Mesenchymal stem cell (in vitro differentiated cells and primary cell): ENCODE results near the gene DOCK10.

Experiments used
- DNase-seq: peaks from one replicate; pipeline ENCODE4 v3.0.0-alpha.2; 2013
- H2AFZ ChIP-seq: one replicate; pipeline ENCODE4 v1.6.1; 2013; ENCODE audit warnings: low read depth, mild to moderate bottlenecking, control low read depth, inconsistent platforms, low read length, moderate library complexity
- H2AK5ac ChIP-seq: 2 replicates; pipeline ENCODE4 v1.6.1; 2013; ENCODE audit warnings: low read length, moderate library complexity, mild to moderate bottlenecking, inconsistent platforms; ENCODE audit not compliant: severe bottlenecking
- H2BK120ac ChIP-seq: one replicate; pipeline ENCODE4 v1.6.1; 2013; ENCODE audit warnings: low read depth, mild to moderate bottlenecking, inconsistent platforms, low read length, moderate library complexity
- H2BK12ac ChIP-seq, 2 experiments: one replicate each; pipeline ENCODE4 v1.6.1; 2013; ENCODE audit warnings: inconsistent platforms in 2 of 2, low read length in 2 of 2, mild to moderate bottlenecking in 2 of 2, moderate library complexity in 2 of 2, control low read depth in 1 of 2
- H2BK15ac ChIP-seq: one replicate; pipeline ENCODE4 v1.6.1; 2013; ENCODE audit warnings: mild to moderate bottlenecking, low read depth, inconsistent platforms; ENCODE audit not compliant: poor library complexity, severe bottlenecking
- H2BK5ac ChIP-seq: 2 replicates; pipeline ENCODE4 v1.6.1; 2013; ENCODE audit warnings: low read depth, mild to moderate bottlenecking, low read length, control low read depth, inconsistent platforms; ENCODE audit not compliant: poor library complexity, severe bottlenecking
- H3K14ac ChIP-seq, 2 experiments: one replicate each; pipeline ENCODE4 v1.6.1; 2013; ENCODE audit warnings: inconsistent platforms in 2 of 2, low read length in 2 of 2, control low read depth in 1 of 2, mild to moderate bottlenecking in 1 of 2, moderate library complexity in 1 of 2
- H3K18ac ChIP-seq, 2 experiments: one replicate each; pipeline ENCODE4 v1.6.1; 2013; ENCODE audit warnings: inconsistent platforms in 2 of 2, low read length in 2 of 2, control low read depth in 1 of 2, low read depth in 1 of 2, mild to moderate bottlenecking in 1 of 2
- H3K23ac ChIP-seq, 2 experiments: one replicate each; pipeline ENCODE4 v1.6.1; 2013; ENCODE audit warnings: inconsistent platforms in 2 of 2, low read length in 2 of 2, mild to moderate bottlenecking in 2 of 2, moderate library complexity in 2 of 2, control low read depth in 1 of 2
- H3K27ac ChIP-seq: 2 replicates; pipeline ENCODE4 v1.5.1; 2013; ENCODE audit warnings: mild to moderate bottlenecking, moderate library complexity, low read length, control low read depth, inconsistent platforms; ENCODE audit not compliant: poor library complexity, severe bottlenecking
- H3K27me3 ChIP-seq, 2 experiments: 2 replicates each; pipeline versions ENCODE4 v1.6.1 to v1.7.0; 2013; ENCODE audit warnings: low read length in 2 of 2, mild to moderate bottlenecking in 2 of 2, moderate library complexity in 2 of 2, control low read depth in 1 of 2, inconsistent platforms in 1 of 2; ENCODE audit not compliant: control insufficient read depth in 1 of 2, insufficient read depth in 1 of 2
- H3K36me3 ChIP-seq, 2 experiments: 2 replicates each; pipeline versions ENCODE4 v1.6.1 to v1.7.0; 2013; ENCODE audit warnings: low read length in 2 of 2, control low read depth in 1 of 2, inconsistent platforms in 1 of 2, low read depth in 1 of 2, mild to moderate bottlenecking in 1 of 2; ENCODE audit not compliant: insufficient read depth in 2 of 2, control insufficient read depth in 1 of 2
- H3K4ac ChIP-seq, 2 experiments: one replicate each; pipeline ENCODE4 v1.6.1; 2013; ENCODE audit warnings: inconsistent platforms in 2 of 2, low read length in 2 of 2, mild to moderate bottlenecking in 2 of 2, moderate library complexity in 2 of 2, control low read depth in 1 of 2, low read depth in 1 of 2
- H3K4me1 ChIP-seq: 2 replicates; pipeline ENCODE4 v1.6.1; 2013; ENCODE audit warnings: low read depth, low read length, control low read depth; ENCODE audit not compliant: control insufficient read depth, insufficient read depth
- H3K4me2 ChIP-seq: 2 replicates; pipeline ENCODE4 v1.6.1; 2013; ENCODE audit warnings: low read length, mild to moderate bottlenecking, inconsistent platforms; ENCODE audit not compliant: poor library complexity, severe bottlenecking
- H3K4me3 ChIP-seq, 2 experiments: 2 replicates each; pipeline versions ENCODE4 v1.5.1 to v1.7.0; 2013; ENCODE audit warnings: low read length in 2 of 2, mild to moderate bottlenecking in 2 of 2, control low read depth in 1 of 2, low read depth in 1 of 2; ENCODE audit not compliant: insufficient read depth in 1 of 2
- H3K79me1 ChIP-seq: replicated peaks from 2 replicates; pipeline ENCODE4 v1.6.1; 2013; ENCODE audit warnings: mild to moderate bottlenecking, control low read depth, low read length, inconsistent platforms; ENCODE audit not compliant: poor library complexity, severe bottlenecking
- H3K9ac ChIP-seq: 2 replicates; pipeline ENCODE4 v1.7.0; 2013; ENCODE audit warnings: mild to moderate bottlenecking, low read length, moderate library complexity
- H3K9me3 ChIP-seq: 2 replicates; pipeline ENCODE4 v1.7.0; 2013; ENCODE audit warnings: mild to moderate bottlenecking, low read length; ENCODE audit not compliant: control insufficient read depth
- H4K8ac ChIP-seq: one replicate; pipeline ENCODE4 v1.6.1; 2013; ENCODE audit warnings: inconsistent platforms, mild to moderate bottlenecking, low read length, moderate library complexity
- H4K91ac ChIP-seq: one replicate; pipeline ENCODE4 v1.6.1; 2013; ENCODE audit warnings: mild to moderate bottlenecking, low read length, inconsistent platforms
- WGBS: methylation state at CpG from one replicate; pipeline ENCODE4 v1.1.7; 2013; ENCODE audit warnings: mixed read lengths; 5-methylcytosine and 5-hydroxymethylcytosine counted together

The DOCK10 gene

GRCh38 chr2:224841910-224842309 is 200.4 kb downstream of the DOCK10 start:
- Histone ChIP-seq H3K23ac (no peak overlapping the region), H3K4me2 (no peak overlapping the region), H3K27ac (no peak overlapping the region), H3K4me1 (no peaks in the 10 kb centered on the region), H3K9me3 (peaks cover 8% of the 10 kb centered on the region), H2AK5ac (no peak overlapping the region), H2AFZ (no peak overlapping the region), H2BK12ac (no peak overlapping the region), H3K9ac (no peak overlapping the region), H3K14ac (no peak overlapping the region), H4K8ac (no peak overlapping the region), H3K4ac (no peak overlapping the region), H2BK15ac (no peak overlapping the region), H4K91ac (no peak overlapping the region), H2BK120ac (no peak overlapping the region), H3K27me3 (no peaks in the 10 kb centered on the region), H3K36me3 (peaks cover 2 to 78% of the 10 kb centered on the region in 2 experiments), H3K79me1 (peaks cover 2% of the 10 kb centered on the region), H3K18ac (no peak overlapping the region), H2BK5ac (no peak overlapping the region), H3K4me3 (no peak overlapping the region)
- 85% methylated on average over 4 of the region's 4 CpGs for WGBS
- no peak for DNase-seq

DNA sequence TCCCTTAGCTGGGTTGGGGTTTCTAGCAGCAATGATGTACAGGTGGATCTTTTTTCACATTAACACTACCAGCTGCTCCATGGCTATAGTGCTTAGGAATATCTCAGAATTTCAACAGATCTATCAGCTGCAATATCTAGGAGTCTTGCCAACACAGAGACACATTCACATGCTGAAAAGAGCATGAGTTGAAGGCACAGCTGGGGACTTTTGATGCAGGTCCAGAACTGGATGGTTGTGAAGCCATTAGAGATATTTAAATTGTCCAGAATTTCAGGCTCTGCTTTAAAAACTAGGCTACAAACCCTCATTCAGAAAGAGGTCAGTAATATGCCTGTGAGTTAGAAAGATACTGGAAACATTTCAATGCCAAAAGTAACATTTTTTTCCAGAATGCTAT is 203.9 kb downstream of the DOCK10 start:
- peaks cover 8% of the 10 kb centered on the region for H3K9me3 ChIP-seq
- H3K9ac ChIP-seq, result no peak overlapping the region
- H2BK5ac ChIP-seq, result no peak overlapping the region
- H4K91ac ChIP-seq, result no peak overlapping the region
- no peak overlapping the region for H2BK120ac ChIP-seq
- peaks cover 4% of the 10 kb centered on the region for H3K79me1 ChIP-seq
- H2AFZ ChIP-seq, result no peak overlapping the region
- no peak overlapping the region for H3K4me3 ChIP-seq
- H3K27me3 ChIP-seq, result no peaks in the 10 kb centered on the region
- peak overlapping the region; percentile 36 for H3K27ac ChIP-seq
- H3K23ac ChIP-seq, result no peak overlapping the region
- H2BK15ac ChIP-seq, result no peak overlapping the region
- H3K4ac ChIP-seq, result no peak overlapping the region
- no peak overlapping the region for H3K4me2 ChIP-seq
- no peak for DNase-seq
- no peaks in the 10 kb centered on the region for H3K4me1 ChIP-seq
- peaks cover 3 to 78% of the 10 kb centered on the region in 2 experiments for H3K36me3 ChIP-seq
- no peak overlapping the region for H3K18ac ChIP-seq
- H2BK12ac ChIP-seq, result no peak overlapping the region
- H4K8ac ChIP-seq, result no peak overlapping the region
- no peak overlapping the region for H3K14ac ChIP-seq
- no peak overlapping the region for H2AK5ac ChIP-seq

- Histone ChIP-seq H3K9ac (no peak overlapping the region), H3K27ac (peak overlapping the region; percentile 52), H3K14ac (no peak overlapping the region), H4K8ac (no peak overlapping the region), H2BK15ac (no peak overlapping the region), H2BK120ac (no peak overlapping the region), H3K9me3 (peaks cover 8% of the 10 kb centered on the region), H3K36me3 (peaks cover 7 to 78% of the 10 kb centered on the region in 2 experiments), H2BK5ac (no peak overlapping the region), H3K4me1 (no peaks in the 10 kb centered on the region), H3K27me3 (no peaks in the 10 kb centered on the region), H2BK12ac (no peak overlapping the region), H3K4me3 (no peak overlapping the region), H2AK5ac (no peak overlapping the region), H2AFZ (no peak overlapping the region), H3K4me2 (no peak overlapping the region), H3K18ac (no peak overlapping the region), H3K23ac (no peak overlapping the region), H3K79me1 (peaks cover 4% of the 10 kb centered on the region), H3K4ac (no peak overlapping the region), H4K91ac (no peak overlapping the region)
- DNase-seq, result peak; percentile 62
- 15% methylated on average over 2 of the region's 3 CpGs for WGBS
These were observed 204.7 kb downstream of the DOCK10 start for GRCh38 chr2:224837558-224837957.

GRCh38 chr2:224837066-224837465 is 205.2 kb downstream of the DOCK10 start:
- no peak overlapping the region for H2AFZ ChIP-seq
- H2BK120ac ChIP-seq, result no peak overlapping the region
- no peak overlapping the region for H3K4me3 ChIP-seq
- 100% methylated on average over 2 of the region's 2 CpGs for WGBS
- H3K4me1 ChIP-seq, result no peaks in the 10 kb centered on the region
- no peak overlapping the region for H3K18ac ChIP-seq
- no peak overlapping the region for H2BK12ac ChIP-seq
- H3K23ac ChIP-seq, result no peak overlapping the region
- no peak overlapping the region for H3K4me2 ChIP-seq
- H3K9me3 ChIP-seq, result peaks cover 8% of the 10 kb centered on the region
- H3K79me1 ChIP-seq, result peaks cover 4% of the 10 kb centered on the region
- no peak overlapping the region for H4K91ac ChIP-seq
- H3K9ac ChIP-seq, result no peak overlapping the region
- H2BK5ac ChIP-seq, result no peak overlapping the region
- no peak overlapping the region for H2AK5ac ChIP-seq
- no peak overlapping the region for H2BK15ac ChIP-seq
- no peak overlapping the region for H4K8ac ChIP-seq
- no peak for DNase-seq
- no peak overlapping the region for H3K4ac ChIP-seq
- H3K27me3 ChIP-seq, result no peaks in the 10 kb centered on the region
- H3K14ac ChIP-seq, result no peak overlapping the region
- H3K27ac ChIP-seq, result no peak overlapping the region
- peaks cover 7 to 78% of the 10 kb centered on the region in 2 experiments for H3K36me3 ChIP-seq
